Right lobe of liver (tissue), 6 donors: ENCODE data around the gene SPRR3. TPM values are rescaled to one million over a fixed set of nuclear protein-coding genes. Genes with fewer than 3 reads are reported as not detected.

Experiments used
- ATAC-seq, 4 donors: fragments of 200-7000 bp; cut with Tn5 transposase; one replicate each; pipeline ENCODE4 v1.9.1; 2020; ENCODE audit warnings: mild to moderate bottlenecking in 4 of 4, moderate library complexity in 4 of 4
- DNase-seq, 3 donors: peaks; one replicate each; pipeline ENCODE4 v3.0.0-alpha.2; 2020
- H3K27ac ChIP-seq, 3 donors: fragments of 200-600 bp; one replicate each; pipeline ENCODE4 v1.8.0; 2022
- H3K27me3 ChIP-seq, 2 donors: fragments of 200-600 bp; one replicate each; pipeline ENCODE4 v1.8.0; 2022
- H3K36me3 ChIP-seq, 4 donors: fragments of 200-600 bp; sonication (generic) in 1 of 4; one replicate each; pipeline versions ENCODE4 v1.5.1 to v1.8.0; 2017 to 2022; ENCODE audit warnings: control low read depth in 1 of 4
- H3K4me1 ChIP-seq, 4 donors: fragments of 200-600 bp; sonication (generic) in 1 of 4; one replicate each; pipeline versions ENCODE4 v1.5.1 to v1.8.0; 2017 to 2022; ENCODE audit warnings: control low read depth in 1 of 4
- H3K4me3 ChIP-seq, 3 donors: fragments of 200-600 bp; one replicate each; pipeline ENCODE4 v1.8.0; 2022
- H3K9me3 ChIP-seq, 4 donors: fragments of 200-600 bp; sonication (generic) in 1 of 4; one replicate each; pipeline versions ENCODE4 v1.5.1 to v1.8.0; 2017 to 2022; ENCODE audit warnings: control low read depth in 1 of 4
- POLR2A ChIP-seq: fragments of 450-650 bp; IDR thresholded peaks from one replicate; pipeline ENCODE4 v1.6.1; 2017; ENCODE audit warnings: antibody characterized with exemption, mild to moderate bottlenecking
- WGBS: methylation state at CpG from one replicate; pipeline ENCODE4 v1.1.6; 2018; ENCODE audit warnings: low coverage, low lambda C conversion rate; ENCODE audit not compliant: insufficient coverage; ENCODE audit errors: missing lambda C conversion rate; 5-methylcytosine and 5-hydroxymethylcytosine counted together
- intact Hi-C, 2 donors: fragments of 100-400 bp; cut with DNase I; formaldehyde crosslinking; loops; one replicate each; pipeline versions ENCODE4 v1.11.2 to v1.14.1; 2022
- small RNA-seq, 2 experiments: library from RNA; depleted of rRNA; stranded (forward); fragments of <200 nt; gene quantifications; one replicate each; pipeline ENCODE3, GENCODE V24; 2016
- total RNA-seq, 6 experiments: library from RNA; depleted of rRNA in 2 of 6; stranded (reverse); fragments of >200 nt in 2 of 6; fragmentation: NEBNext Ultra II Directional in 3 of 6; extraction: Animal tissue kit (Norgen Biotek cat#: 25700) in 3 of 6; gene quantifications; one replicate each; pipeline versions ENCODE4 v1.1.0 to v1.2.4, GENCODE V29; 2016 to 2023
- TF ChIP-seq, protein P1 (sequence below), 4 donors: fragments of 200-600 bp in 3 of 4; fragments of 450-650 bp in 1 of 4; IDR thresholded peaks; one replicate each; pipeline versions ENCODE4 v1.5.1 to v1.8.0; 2016 to 2022; ENCODE audit warnings: antibody characterized with exemption in 4 of 4, mild to moderate bottlenecking in 2 of 4
- donor health status: DM: no; HTN: yes; CAD: no.
- donor health status: DM: no; HTN: no; CAD: no.
- donor health status: DM: no; HTN: no; CAD: no.
- donor health status: DM: no; HTN: yes; CAD: no.
- donor health status: DM: no; HTN: yes; CAD: no.

SPRR3 gene
- total RNA-seq, 6 experiments from 2014 or later, result 0.31 TPM; not detected in 5

DNA sequence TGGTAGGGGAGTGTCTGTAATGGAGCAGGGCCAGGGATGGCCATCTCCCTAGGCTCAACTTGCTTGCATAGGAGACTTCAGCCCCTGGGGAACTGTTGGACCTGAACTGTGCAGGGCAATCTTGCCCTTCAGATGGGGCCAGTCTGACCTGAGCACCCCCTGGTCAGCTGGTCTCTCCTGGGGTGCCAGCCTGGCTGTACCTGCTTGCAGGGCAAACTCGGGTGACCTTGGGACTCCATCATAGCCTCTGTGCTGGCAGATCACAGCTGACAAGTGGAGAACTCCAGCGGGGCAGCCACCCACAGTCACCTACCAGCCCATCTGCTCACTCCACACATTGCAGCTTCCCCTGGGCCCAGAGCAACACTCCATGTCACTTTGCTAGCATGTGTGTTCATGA is 47.7 kb downstream of the SPRR3 start:
- H3K9me3 ChIP-seq, result no peaks in the 10 kb centered on the region
- no peaks in the 10 kb centered on the region for H3K4me1 ChIP-seq
- TF ChIP-seq, protein P1, sequence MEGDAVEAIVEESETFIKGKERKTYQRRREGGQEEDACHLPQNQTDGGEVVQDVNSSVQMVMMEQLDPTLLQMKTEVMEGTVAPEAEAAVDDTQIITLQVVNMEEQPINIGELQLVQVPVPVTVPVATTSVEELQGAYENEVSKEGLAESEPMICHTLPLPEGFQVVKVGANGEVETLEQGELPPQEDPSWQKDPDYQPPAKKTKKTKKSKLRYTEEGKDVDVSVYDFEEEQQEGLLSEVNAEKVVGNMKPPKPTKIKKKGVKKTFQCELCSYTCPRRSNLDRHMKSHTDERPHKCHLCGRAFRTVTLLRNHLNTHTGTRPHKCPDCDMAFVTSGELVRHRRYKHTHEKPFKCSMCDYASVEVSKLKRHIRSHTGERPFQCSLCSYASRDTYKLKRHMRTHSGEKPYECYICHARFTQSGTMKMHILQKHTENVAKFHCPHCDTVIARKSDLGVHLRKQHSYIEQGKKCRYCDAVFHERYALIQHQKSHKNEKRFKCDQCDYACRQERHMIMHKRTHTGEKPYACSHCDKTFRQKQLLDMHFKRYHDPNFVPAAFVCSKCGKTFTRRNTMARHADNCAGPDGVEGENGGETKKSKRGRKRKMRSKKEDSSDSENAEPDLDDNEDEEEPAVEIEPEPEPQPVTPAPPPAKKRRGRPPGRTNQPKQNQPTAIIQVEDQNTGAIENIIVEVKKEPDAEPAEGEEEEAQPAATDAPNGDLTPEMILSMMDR (IDR thresholded peaks at IDR 0.05), result no peak
- TF ChIP-seq POLR2A, result no peak
- no peak overlapping the region for H3K4me3 ChIP-seq
- no peaks in the 10 kb centered on the region for H3K27me3 ChIP-seq
- peak in 1 of 4 donors; percentile 20 for ATAC-seq
- WGBS, result no CpG with 5 or more reads among the region's 2 CpGs
- no peak overlapping the region for H3K27ac ChIP-seq
- DNase-seq, result no peak
- intact Hi-C loops, result no loop called here
- H3K36me3 ChIP-seq, result no peaks in the 10 kb centered on the region

Small RNAs within 50 kb of the gene (small RNA-seq; reads per million reads assigned to genes)
- gene AL356867.1 (0 reads per million in 2 experiments), gene RF00322 (0 reads per million in 2 experiments), gene SPRR1A (0 reads per million in 2 experiments)

Other genes starting within 250 kb of the SPRR3 start
- not detected for gene KPRP, start 243.7 kb upstream of the SPRR3 start, total RNA-seq
- not detected for gene LCE1F, start 226.6 kb upstream of the SPRR3 start, total RNA-seq
- not detected for gene LCE1E, start 215.5 kb upstream of the SPRR3 start, total RNA-seq
- gene LCE1D, start 205.0 kb upstream of the SPRR3 start, total RNA-seq, result not detected
- not detected for gene LCE1C, start 195.1 kb upstream of the SPRR3 start, total RNA-seq
- not detected for gene LCE1B, start 189.8 kb upstream of the SPRR3 start, total RNA-seq
- not detected for gene LCE1A, start 174.3 kb upstream of the SPRR3 start, total RNA-seq
- not detected for gene LCE6A, start 158.9 kb upstream of the SPRR3 start, total RNA-seq
- not detected for gene LCE7A, start 141.8 kb upstream of the SPRR3 start, total RNA-seq
- gene SMCP, start 123.4 kb upstream of the SPRR3 start, total RNA-seq, result not detected
- not detected for gene IVL, start 93.2 kb upstream of the SPRR3 start, total RNA-seq
- not detected for gene SPRR5, start 54.5 kb upstream of the SPRR3 start, total RNA-seq
- not detected for gene SPRR4, start 31.1 kb upstream of the SPRR3 start, total RNA-seq
- gene SPRR1A, start 17.7 kb upstream of the SPRR3 start, total RNA-seq, result not detected
- not detected for gene SPRR1B, start 29.5 kb downstream of the SPRR3 start, total RNA-seq
- not detected for gene SPRR2D, start 39.4 kb downstream of the SPRR3 start, total RNA-seq
- under 1 TPM in 1 of 6 experiments, not detected in 5; 0.40 TPM for gene SPRR2A, start 55.8 kb downstream of the SPRR3 start, total RNA-seq
- not detected for gene SPRR2B, start 69.9 kb downstream of the SPRR3 start, total RNA-seq
- not detected for gene SPRR2E, start 92.8 kb downstream of the SPRR3 start, total RNA-seq
- gene SPRR2F, start 111.8 kb downstream of the SPRR3 start, total RNA-seq, result not detected
- not detected for gene SPRR2G, start 149.1 kb downstream of the SPRR3 start, total RNA-seq
- gene LELP1, start 201.7 kb downstream of the SPRR3 start, total RNA-seq, result not detected
- not detected for gene PRR9, start 215.8 kb downstream of the SPRR3 start, total RNA-seq